Measurements from ENCODE around the gene CELSR2. TPM values are rescaled to one million over a fixed set of nuclear protein-coding genes. Genes with fewer than 3 reads are reported as not detected.
A peak's percentile ranks its signal among the peaks of the same experiment; 100 is the strongest.

The CELSR2 gene
- polyA plus RNA-seq, 3 donors, result 0.03 to 0.97 (median 0.04) TPM

DNA sequence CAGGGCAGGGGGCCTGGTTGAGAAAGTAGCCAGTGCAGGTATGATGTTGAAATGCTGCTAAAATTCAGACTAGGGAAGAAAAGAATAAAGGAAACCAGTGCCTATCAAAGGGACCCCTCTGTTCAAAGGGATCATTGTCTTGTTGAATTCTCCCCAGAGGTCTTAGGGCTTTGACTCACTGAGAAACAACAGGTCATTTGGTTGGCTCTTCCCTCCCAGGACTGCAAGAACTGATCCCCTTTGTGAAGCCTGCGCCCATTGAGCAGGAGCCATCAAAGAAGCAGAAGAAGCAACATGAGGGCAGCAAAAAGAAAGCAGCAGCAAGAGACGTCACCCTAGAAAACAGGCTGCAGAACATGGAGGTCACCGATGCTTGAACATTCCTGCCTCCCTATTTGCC lies 11.8 kb upstream of the CELSR2 start:
- no peak overlapping the region for H2AFZ ChIP-seq (ENCODE audit: insufficient read depth, low read depth, low read length, poor library complexity, severe bottlenecking)
- H3K9me3 Mint-ChIP-seq, result peaks cover 0 to 3% (median 0%) of the 10 kb centered on the region in 7 donors
- TF ChIP-seq, protein P1, sequence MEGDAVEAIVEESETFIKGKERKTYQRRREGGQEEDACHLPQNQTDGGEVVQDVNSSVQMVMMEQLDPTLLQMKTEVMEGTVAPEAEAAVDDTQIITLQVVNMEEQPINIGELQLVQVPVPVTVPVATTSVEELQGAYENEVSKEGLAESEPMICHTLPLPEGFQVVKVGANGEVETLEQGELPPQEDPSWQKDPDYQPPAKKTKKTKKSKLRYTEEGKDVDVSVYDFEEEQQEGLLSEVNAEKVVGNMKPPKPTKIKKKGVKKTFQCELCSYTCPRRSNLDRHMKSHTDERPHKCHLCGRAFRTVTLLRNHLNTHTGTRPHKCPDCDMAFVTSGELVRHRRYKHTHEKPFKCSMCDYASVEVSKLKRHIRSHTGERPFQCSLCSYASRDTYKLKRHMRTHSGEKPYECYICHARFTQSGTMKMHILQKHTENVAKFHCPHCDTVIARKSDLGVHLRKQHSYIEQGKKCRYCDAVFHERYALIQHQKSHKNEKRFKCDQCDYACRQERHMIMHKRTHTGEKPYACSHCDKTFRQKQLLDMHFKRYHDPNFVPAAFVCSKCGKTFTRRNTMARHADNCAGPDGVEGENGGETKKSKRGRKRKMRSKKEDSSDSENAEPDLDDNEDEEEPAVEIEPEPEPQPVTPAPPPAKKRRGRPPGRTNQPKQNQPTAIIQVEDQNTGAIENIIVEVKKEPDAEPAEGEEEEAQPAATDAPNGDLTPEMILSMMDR (IDR thresholded peaks at IDR 0.05), result no peak
- no peak overlapping the region for H3K9ac ChIP-seq (ENCODE audit: insufficient read depth, low read length, poor library complexity, severe bottlenecking)
- H3K4me1 ChIP-seq (ENCODE audit: control insufficient read depth in 1 of 2, insufficient read depth in 2 of 2, low read length in 2 of 2), result no peaks in the 10 kb centered on the region
- no peak overlapping the region for H3K4me2 ChIP-seq (replicated peaks; ENCODE audit: extremely low read depth, low read length, poor library complexity, severe bottlenecking)
- H3K4me3 ChIP-seq (replicated peaks in 1 of 3; ENCODE audit: low read depth in 2 of 3, low read length in 3 of 3), result no peak overlapping the region
- no peak overlapping the region for H3K4me3 Mint-ChIP-seq
- H3K79me2 ChIP-seq (ENCODE audit: insufficient read depth, low read length), result no peaks in the 10 kb centered on the region
- intact Hi-C loops (cut with micrococcal nuclease), result no loop called here
- no peaks in the 10 kb centered on the region for H3K9me3 ChIP-seq (replicated peaks in 1 of 2; ENCODE audit: control insufficient read depth in 1 of 2, insufficient read depth in 1 of 2, low read length in 2 of 2)
- 100% methylated on average over 3 of the region's 3 CpGs for WGBS (ENCODE audit: insufficient coverage)
- H3K4me1 Mint-ChIP-seq, result peaks cover 10% of the 10 kb centered on the region
- peaks cover 50 to 68% of the 10 kb centered on the region in 2 donors for H3K36me3 ChIP-seq (replicated peaks in 1 of 2; ENCODE audit: control insufficient read depth in 1 of 2, insufficient read depth in 2 of 2, low read length in 2 of 2)
- peaks cover 3% of the 10 kb centered on the region for H4K20me1 ChIP-seq (ENCODE audit: insufficient read depth, low read length)
- peaks cover 55 to 58% of the 10 kb centered on the region in 2 donors for H3K36me3 Mint-ChIP-seq
- peaks cover 6 to 21% of the 10 kb centered on the region in 2 donors for H3K27me3 ChIP-seq (ENCODE audit: control insufficient read depth in 2 of 2, insufficient read depth in 2 of 2, low read length in 2 of 2)
- DNase-seq, result no peak
- peaks cover 18 to 23% (median 21%) of the 10 kb centered on the region in 3 donors for H3K27me3 Mint-ChIP-seq (ENCODE audit: low read depth in 3 of 3)
- H3K27ac ChIP-seq (ENCODE audit: low read depth in 1 of 2, low read length in 2 of 2), result no peak overlapping the region
- H3K27ac Mint-ChIP-seq, result peak overlapping the region in 1 of 7 donors; percentile 20

DNA sequence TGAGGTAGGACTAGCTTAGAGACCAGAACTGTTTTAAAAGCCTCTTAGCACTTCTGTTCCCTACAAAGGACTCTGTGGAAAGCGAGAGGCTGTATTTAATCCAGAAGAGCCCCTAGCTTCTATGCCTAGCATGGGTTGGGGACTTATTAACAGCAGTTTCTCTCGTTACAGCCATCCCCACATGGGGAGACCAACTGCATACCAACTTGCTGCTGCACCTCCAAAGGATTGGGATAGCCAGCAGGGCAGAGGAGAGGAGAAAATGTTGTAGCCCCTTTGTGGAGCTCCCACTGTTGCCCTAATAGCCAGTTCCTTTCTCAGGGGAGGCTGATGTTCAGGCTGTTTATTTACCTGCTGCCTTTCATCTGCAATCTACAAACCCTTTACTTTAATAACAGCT lies 11.0 kb upstream of the CELSR2 start:
- H3K9ac ChIP-seq (ENCODE audit: insufficient read depth, low read length, poor library complexity, severe bottlenecking), result no peak overlapping the region
- peaks cover 3% of the 10 kb centered on the region for H4K20me1 ChIP-seq (ENCODE audit: insufficient read depth, low read length)
- no peaks in the 10 kb centered on the region for H3K4me1 ChIP-seq (ENCODE audit: control insufficient read depth in 1 of 2, insufficient read depth in 2 of 2, low read length in 2 of 2)
- H3K9me3 ChIP-seq (replicated peaks in 1 of 2; ENCODE audit: control insufficient read depth in 1 of 2, insufficient read depth in 1 of 2, low read length in 2 of 2), result no peaks in the 10 kb centered on the region
- 100% methylated on average over 1 of the region's 2 CpGs for WGBS (ENCODE audit: insufficient coverage)
- peaks cover 46 to 60% of the 10 kb centered on the region in 2 donors for H3K36me3 ChIP-seq (replicated peaks in 1 of 2; ENCODE audit: control insufficient read depth in 1 of 2, insufficient read depth in 2 of 2, low read length in 2 of 2)
- H3K27ac ChIP-seq (ENCODE audit: low read depth in 1 of 2, low read length in 2 of 2), result no peak overlapping the region
- no peak overlapping the region for H3K4me3 ChIP-seq (replicated peaks in 1 of 3; ENCODE audit: low read depth in 2 of 3, low read length in 3 of 3)
- H3K79me2 ChIP-seq (ENCODE audit: insufficient read depth, low read length), result no peaks in the 10 kb centered on the region
- peaks cover 7 to 24% of the 10 kb centered on the region in 2 donors for H3K27me3 ChIP-seq (ENCODE audit: control insufficient read depth in 2 of 2, insufficient read depth in 2 of 2, low read length in 2 of 2)
- H3K9me3 Mint-ChIP-seq, result peaks cover 0 to 4% (median 0%) of the 10 kb centered on the region in 7 donors
- DNase-seq, result no peak
- peaks cover 10% of the 10 kb centered on the region for H3K4me1 Mint-ChIP-seq
- peak overlapping the region in 1 of 7 donors; percentile 2 for H3K27ac Mint-ChIP-seq
- H2AFZ ChIP-seq (ENCODE audit: insufficient read depth, low read depth, low read length, poor library complexity, severe bottlenecking), result no peak overlapping the region
- H3K4me3 Mint-ChIP-seq, result no peak overlapping the region
- TF ChIP-seq, protein P1 (IDR thresholded peaks at IDR 0.05), result no peak
- peaks cover 51 to 53% of the 10 kb centered on the region in 2 donors for H3K36me3 Mint-ChIP-seq
- intact Hi-C loops (cut with micrococcal nuclease), result no loop called here
- no peak overlapping the region for H3K4me2 ChIP-seq (replicated peaks; ENCODE audit: extremely low read depth, low read length, poor library complexity, severe bottlenecking)
- H3K27me3 Mint-ChIP-seq (ENCODE audit: low read depth in 3 of 3), result peaks cover 26 to 31% (median 27%) of the 10 kb centered on the region in 3 donors

All from CD14-positive monocyte (primary cell).